GM23338 (cell line): Measurements from ENCODE around the gene FASN. TPM values are rescaled to one million over a fixed set of nuclear protein-coding genes. Genes with fewer than 3 reads are reported as not detected.

ENCODE experiments used
- ATAC-seq: fragments of 200-7000 bp; cut with Tn5 transposase; 3 replicates; pipeline ENCODE4 v1.9.1; 2020
- DNase-seq: peaks from one replicate; pipeline ENCODE4 v3.0.0-alpha.2; 2015; ENCODE audit warnings: low spot score
- H2AFZ ChIP-seq: fragments of 200-600 bp; sonication (generic); 2 replicates; pipeline ENCODE4 v1.8.0; 2016; ENCODE audit warnings: antibody characterized with exemption, mild to moderate bottlenecking, moderate library complexity
- H3F3A ChIP-seq: fragments of 200-600 bp; sonication (generic); replicated peaks from 2 replicates; pipeline ENCODE4 v1.8.0; 2017; ENCODE audit warnings: antibody characterized with exemption, mixed run types, low read depth
- H3K27ac ChIP-seq: fragments of 200-600 bp; sonication (generic); 2 replicates; pipeline ENCODE4 v1.6.1; 2016; ENCODE audit warnings: low read depth
- H3K27me3 ChIP-seq: fragments of 200-600 bp; sonication (generic); 2 replicates; pipeline ENCODE4 v1.8.0; 2016; ENCODE audit warnings: mild to moderate bottlenecking, mixed run types, moderate library complexity; ENCODE audit not compliant: insufficient read depth
- H3K36me3 ChIP-seq: fragments of 200-600 bp; sonication (generic); 2 replicates; pipeline ENCODE4 v1.8.0; 2016; ENCODE audit warnings: mild to moderate bottlenecking; ENCODE audit not compliant: insufficient read depth
- H3K4me1 ChIP-seq: fragments of 200-600 bp; sonication (generic); 2 replicates; pipeline ENCODE4 v1.8.0; 2016; ENCODE audit warnings: mild to moderate bottlenecking, moderate library complexity; ENCODE audit not compliant: insufficient read depth
- H3K4me2 ChIP-seq: fragments of 200-600 bp; sonication (generic); 2 replicates; pipeline ENCODE4 v1.7.1; 2017; ENCODE audit warnings: mixed run types
- H3K4me3 ChIP-seq: fragments of 200-600 bp; sonication (generic); 2 replicates; pipeline ENCODE4 v1.6.1; 2016; ENCODE audit warnings: mixed run types
- H3K79me2 ChIP-seq: fragments of 200-600 bp; sonication (generic); replicated peaks from 2 replicates; pipeline ENCODE4 v1.8.0; 2017; ENCODE audit warnings: mild to moderate bottlenecking; ENCODE audit not compliant: insufficient read depth
- H3K9me2 ChIP-seq: fragments of 200-600 bp; sonication (generic); 2 replicates; pipeline ENCODE4 v1.8.0; 2017; ENCODE audit not compliant: insufficient read depth
- H4K20me1 ChIP-seq: fragments of 200-600 bp; sonication (generic); replicated peaks from 2 replicates; pipeline ENCODE4 v1.8.0; 2017; ENCODE audit warnings: mild to moderate bottlenecking; ENCODE audit not compliant: insufficient read depth
- H3K27ac Mint-ChIP-seq: 2 replicates; pipeline ENCODE4 v1.8.0; 2020; ENCODE audit warnings: inconsistent platforms, mild to moderate bottlenecking, moderate library complexity, mixed read lengths
- H3K27me3 Mint-ChIP-seq: 3 replicates; pipeline ENCODE4 v1.8.0; 2022; ENCODE audit warnings: low read depth, mild to moderate bottlenecking, moderate library complexity, mixed read lengths, inconsistent platforms; ENCODE audit not compliant: insufficient read depth, poor library complexity
- H3K36me3 Mint-ChIP-seq: 3 replicates; pipeline ENCODE4 v1.8.0; 2021; ENCODE audit warnings: low read depth, mild to moderate bottlenecking, inconsistent platforms, moderate library complexity, mixed read lengths
- H3K4me1 Mint-ChIP-seq: 3 replicates; pipeline ENCODE4 v1.8.0; 2020; ENCODE audit warnings: mild to moderate bottlenecking, inconsistent platforms, mixed read lengths
- H3K4me3 Mint-ChIP-seq: 3 replicates; pipeline ENCODE4 v1.8.0; 2021; ENCODE audit warnings: moderate library complexity, mild to moderate bottlenecking, inconsistent platforms, mixed read lengths
- H3K9me3 Mint-ChIP-seq: 3 replicates; pipeline ENCODE4 v1.8.0; 2020; ENCODE audit warnings: moderate library complexity, mild to moderate bottlenecking, inconsistent platforms, mixed read lengths
- CREB1 ChIP-seq: fragments of 250-450 bp; sonication (Bioruptor Pico); IDR thresholded peaks from 2 replicates; pipeline ENCODE4 v1.5.0; 2020; ENCODE audit warnings: low read depth, mild to moderate bottlenecking, moderate library complexity
- EZH2 ChIP-seq: fragments of 200-600 bp; sonication (generic); IDR thresholded peaks from one replicate; pipeline ENCODE4 v1.8.0; 2017; ENCODE audit warnings: antibody characterized with exemption, mild to moderate bottlenecking, low read depth; ENCODE audit not compliant: unreplicated experiment
- EZH2phosphoT487 ChIP-seq: fragments of 200-600 bp; sonication (generic); IDR thresholded peaks from one replicate; pipeline ENCODE4 v1.8.1; 2018; ENCODE audit warnings: antibody characterized with exemption; ENCODE audit not compliant: unreplicated experiment
- JUNB ChIP-seq: IDR thresholded peaks from one replicate; pipeline ENCODE4 v1.6.1; 2016; ENCODE audit warnings: antibody characterized with exemption; ENCODE audit not compliant: unreplicated experiment
- NANOG ChIP-seq: IDR thresholded peaks from 2 replicates; pipeline ENCODE4 v1.6.1; 2016; ENCODE audit warnings: antibody characterized with exemption, borderline replicate concordance
- POLR2AphosphoS5 ChIP-seq: IDR thresholded peaks from 2 replicates; pipeline ENCODE4 v1.6.1; 2016; ENCODE audit warnings: antibody characterized with exemption, low read depth
- STAT1 ChIP-seq: IDR thresholded peaks from one replicate; pipeline ENCODE4 v1.6.1; 2016; ENCODE audit warnings: antibody characterized with exemption; ENCODE audit not compliant: unreplicated experiment
- ZNF114 ChIP-seq: fragments of 250-450 bp; sonication (Bioruptor Pico); IDR thresholded peaks from 2 replicates; pipeline ENCODE4 v1.5.0; 2020; ENCODE audit warnings: mild to moderate bottlenecking, moderate library complexity
- ZNF331 ChIP-seq: fragments of 250-450 bp; sonication (Bioruptor Pico); IDR thresholded peaks from 2 replicates; pipeline ENCODE4 v1.5.0; 2020; ENCODE audit warnings: low read depth, mild to moderate bottlenecking, moderate library complexity
- polyA plus RNA-seq: library from polyadenylated mRNA; unstranded; fragments of >200 nt; fragmentation: Nextera tagmentation; extraction: Ambion mirVana; gene quantifications from 2 replicates; pipeline ENCODE4 v1.2.1, GENCODE V29; 2016
- total RNA-seq: library from RNA; depleted of rRNA; stranded (reverse); fragments of >200 nt; shearing (Covaris generic); gene quantifications from 2 replicates; pipeline ENCODE4 v1.2.3, GENCODE V29; 2014
- TF ChIP-seq, protein P1 (sequence below): IDR thresholded peaks from 2 replicates; pipeline ENCODE4 v1.6.1; 2016; ENCODE audit warnings: antibody characterized with exemption
- TF ChIP-seq, protein P2 (sequence below): IDR thresholded peaks from one replicate; pipeline ENCODE4 v1.6.1; 2018; ENCODE audit warnings: antibody characterized with exemption; ENCODE audit not compliant: unreplicated experiment
- TF ChIP-seq, protein P3 (sequence below), 2 experiments: fragments of 200-600 bp in 1 of 2; sonication (generic) in 1 of 2; conservative IDR thresholded peaks; 2 replicates each; pipeline versions ENCODE4 v1.5.1 to v1.6.1; 2016 to 2017; ENCODE audit warnings: antibody characterized with exemption in 2 of 2, low read depth in 2 of 2, mild to moderate bottlenecking in 2 of 2, moderate library complexity in 1 of 2
- TF ChIP-seq, protein P4 (sequence below): fragments of 250-450 bp; sonication (Bioruptor Pico); IDR thresholded peaks from 2 replicates; pipeline ENCODE4 v1.5.0; 2020; ENCODE audit warnings: mild to moderate bottlenecking, moderate library complexity

The FASN gene
- total and polyA plus RNA-seq, 2 experiments from 2014 or later: 120 to 849 TPM

DNA sequence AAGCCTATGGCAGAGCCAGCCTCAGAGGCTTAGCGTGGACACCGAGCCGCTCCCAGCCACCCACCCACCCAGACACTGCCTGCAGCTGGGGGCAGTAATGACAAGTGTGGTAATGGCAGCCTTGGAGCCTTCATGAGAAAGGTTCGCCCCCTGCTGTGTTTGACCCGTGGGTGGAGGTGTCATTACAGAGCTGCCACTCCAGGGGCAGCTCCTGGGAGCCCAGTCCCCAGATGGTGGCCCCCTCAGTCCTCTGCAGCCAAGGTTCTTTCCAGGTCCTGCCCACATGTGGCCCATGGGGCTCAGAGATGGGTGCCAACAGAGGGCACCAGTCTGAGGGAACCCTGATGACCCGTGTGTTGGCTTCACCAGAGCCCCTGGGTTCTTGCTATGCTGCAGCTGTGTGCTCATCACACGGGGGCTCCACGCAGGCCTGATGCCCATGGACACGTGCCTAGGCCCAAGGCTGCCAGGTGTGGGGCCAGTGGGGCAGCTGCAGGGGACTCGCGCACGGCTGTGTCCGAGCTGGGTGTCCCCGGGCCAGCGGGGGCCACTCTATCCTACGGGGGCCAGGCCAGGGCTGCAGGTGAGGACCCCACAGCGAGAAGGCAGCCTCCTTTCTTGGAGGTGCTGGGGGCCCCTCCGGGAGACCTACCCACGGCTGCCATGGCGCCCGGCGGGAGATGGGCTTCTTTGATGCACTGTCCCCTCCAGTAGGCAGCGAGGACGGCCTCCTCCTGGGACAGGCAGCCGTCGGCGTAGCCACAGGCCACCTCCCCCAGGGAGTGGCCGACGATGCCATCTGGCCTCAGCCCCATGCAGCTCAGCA lies 8.1 kb downstream of the FASN start:
- Histone ChIP-seq H3K4me2 (no peak overlapping the region), H4K20me1 (peaks cover 22% of the 10 kb centered on the region), H3K79me2 (peaks cover 11% of the 10 kb centered on the region; the same call in 1 of the 2 replicates), H3K4me3 (no peak overlapping the region), H2AFZ (no peak overlapping the region), H3K27me3 (no peaks in the 10 kb centered on the region), H3F3A (0 out of 2 replicates have a peak, but pooled peaks cover 16% of the 10 kb centered on the region), H3K36me3 (peaks cover 13% of the 10 kb centered on the region; the same call in 1 of the 2 replicates), H3K4me1 (no peaks in the 10 kb centered on the region), H3K9me2 (no peaks in the 10 kb centered on the region), H3K27ac (no peak overlapping the region)
- TF ChIP-seq CREB1 (CRISPR knock-in tag) (no peak), NANOG (no peak), POLR2AphosphoS5 (no peak), EZH2 (no peak), EZH2phosphoT487 (no peak), ZNF331 (CRISPR knock-in tag) (no peak), STAT1 (no peak), ZNF114 (no peak), JUNB (no peak)
- TF ChIP-seq, protein P1, sequence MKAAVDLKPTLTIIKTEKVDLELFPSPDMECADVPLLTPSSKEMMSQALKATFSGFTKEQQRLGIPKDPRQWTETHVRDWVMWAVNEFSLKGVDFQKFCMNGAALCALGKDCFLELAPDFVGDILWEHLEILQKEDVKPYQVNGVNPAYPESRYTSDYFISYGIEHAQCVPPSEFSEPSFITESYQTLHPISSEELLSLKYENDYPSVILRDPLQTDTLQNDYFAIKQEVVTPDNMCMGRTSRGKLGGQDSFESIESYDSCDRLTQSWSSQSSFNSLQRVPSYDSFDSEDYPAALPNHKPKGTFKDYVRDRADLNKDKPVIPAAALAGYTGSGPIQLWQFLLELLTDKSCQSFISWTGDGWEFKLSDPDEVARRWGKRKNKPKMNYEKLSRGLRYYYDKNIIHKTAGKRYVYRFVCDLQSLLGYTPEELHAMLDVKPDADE: no peak
- TF ChIP-seq, protein P2, sequence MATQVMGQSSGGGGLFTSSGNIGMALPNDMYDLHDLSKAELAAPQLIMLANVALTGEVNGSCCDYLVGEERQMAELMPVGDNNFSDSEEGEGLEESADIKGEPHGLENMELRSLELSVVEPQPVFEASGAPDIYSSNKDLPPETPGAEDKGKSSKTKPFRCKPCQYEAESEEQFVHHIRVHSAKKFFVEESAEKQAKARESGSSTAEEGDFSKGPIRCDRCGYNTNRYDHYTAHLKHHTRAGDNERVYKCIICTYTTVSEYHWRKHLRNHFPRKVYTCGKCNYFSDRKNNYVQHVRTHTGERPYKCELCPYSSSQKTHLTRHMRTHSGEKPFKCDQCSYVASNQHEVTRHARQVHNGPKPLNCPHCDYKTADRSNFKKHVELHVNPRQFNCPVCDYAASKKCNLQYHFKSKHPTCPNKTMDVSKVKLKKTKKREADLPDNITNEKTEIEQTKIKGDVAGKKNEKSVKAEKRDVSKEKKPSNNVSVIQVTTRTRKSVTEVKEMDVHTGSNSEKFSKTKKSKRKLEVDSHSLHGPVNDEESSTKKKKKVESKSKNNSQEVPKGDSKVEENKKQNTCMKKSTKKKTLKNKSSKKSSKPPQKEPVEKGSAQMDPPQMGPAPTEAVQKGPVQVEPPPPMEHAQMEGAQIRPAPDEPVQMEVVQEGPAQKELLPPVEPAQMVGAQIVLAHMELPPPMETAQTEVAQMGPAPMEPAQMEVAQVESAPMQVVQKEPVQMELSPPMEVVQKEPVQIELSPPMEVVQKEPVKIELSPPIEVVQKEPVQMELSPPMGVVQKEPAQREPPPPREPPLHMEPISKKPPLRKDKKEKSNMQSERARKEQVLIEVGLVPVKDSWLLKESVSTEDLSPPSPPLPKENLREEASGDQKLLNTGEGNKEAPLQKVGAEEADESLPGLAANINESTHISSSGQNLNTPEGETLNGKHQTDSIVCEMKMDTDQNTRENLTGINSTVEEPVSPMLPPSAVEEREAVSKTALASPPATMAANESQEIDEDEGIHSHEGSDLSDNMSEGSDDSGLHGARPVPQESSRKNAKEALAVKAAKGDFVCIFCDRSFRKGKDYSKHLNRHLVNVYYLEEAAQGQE: no peak
- TF ChIP-seq, protein P3, sequence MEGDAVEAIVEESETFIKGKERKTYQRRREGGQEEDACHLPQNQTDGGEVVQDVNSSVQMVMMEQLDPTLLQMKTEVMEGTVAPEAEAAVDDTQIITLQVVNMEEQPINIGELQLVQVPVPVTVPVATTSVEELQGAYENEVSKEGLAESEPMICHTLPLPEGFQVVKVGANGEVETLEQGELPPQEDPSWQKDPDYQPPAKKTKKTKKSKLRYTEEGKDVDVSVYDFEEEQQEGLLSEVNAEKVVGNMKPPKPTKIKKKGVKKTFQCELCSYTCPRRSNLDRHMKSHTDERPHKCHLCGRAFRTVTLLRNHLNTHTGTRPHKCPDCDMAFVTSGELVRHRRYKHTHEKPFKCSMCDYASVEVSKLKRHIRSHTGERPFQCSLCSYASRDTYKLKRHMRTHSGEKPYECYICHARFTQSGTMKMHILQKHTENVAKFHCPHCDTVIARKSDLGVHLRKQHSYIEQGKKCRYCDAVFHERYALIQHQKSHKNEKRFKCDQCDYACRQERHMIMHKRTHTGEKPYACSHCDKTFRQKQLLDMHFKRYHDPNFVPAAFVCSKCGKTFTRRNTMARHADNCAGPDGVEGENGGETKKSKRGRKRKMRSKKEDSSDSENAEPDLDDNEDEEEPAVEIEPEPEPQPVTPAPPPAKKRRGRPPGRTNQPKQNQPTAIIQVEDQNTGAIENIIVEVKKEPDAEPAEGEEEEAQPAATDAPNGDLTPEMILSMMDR (conservative IDR thresholded peaks at IDR 0.05; ENCODE audit: low read depth in 2 of 2): no peak
- TF ChIP-seq, protein P4, sequence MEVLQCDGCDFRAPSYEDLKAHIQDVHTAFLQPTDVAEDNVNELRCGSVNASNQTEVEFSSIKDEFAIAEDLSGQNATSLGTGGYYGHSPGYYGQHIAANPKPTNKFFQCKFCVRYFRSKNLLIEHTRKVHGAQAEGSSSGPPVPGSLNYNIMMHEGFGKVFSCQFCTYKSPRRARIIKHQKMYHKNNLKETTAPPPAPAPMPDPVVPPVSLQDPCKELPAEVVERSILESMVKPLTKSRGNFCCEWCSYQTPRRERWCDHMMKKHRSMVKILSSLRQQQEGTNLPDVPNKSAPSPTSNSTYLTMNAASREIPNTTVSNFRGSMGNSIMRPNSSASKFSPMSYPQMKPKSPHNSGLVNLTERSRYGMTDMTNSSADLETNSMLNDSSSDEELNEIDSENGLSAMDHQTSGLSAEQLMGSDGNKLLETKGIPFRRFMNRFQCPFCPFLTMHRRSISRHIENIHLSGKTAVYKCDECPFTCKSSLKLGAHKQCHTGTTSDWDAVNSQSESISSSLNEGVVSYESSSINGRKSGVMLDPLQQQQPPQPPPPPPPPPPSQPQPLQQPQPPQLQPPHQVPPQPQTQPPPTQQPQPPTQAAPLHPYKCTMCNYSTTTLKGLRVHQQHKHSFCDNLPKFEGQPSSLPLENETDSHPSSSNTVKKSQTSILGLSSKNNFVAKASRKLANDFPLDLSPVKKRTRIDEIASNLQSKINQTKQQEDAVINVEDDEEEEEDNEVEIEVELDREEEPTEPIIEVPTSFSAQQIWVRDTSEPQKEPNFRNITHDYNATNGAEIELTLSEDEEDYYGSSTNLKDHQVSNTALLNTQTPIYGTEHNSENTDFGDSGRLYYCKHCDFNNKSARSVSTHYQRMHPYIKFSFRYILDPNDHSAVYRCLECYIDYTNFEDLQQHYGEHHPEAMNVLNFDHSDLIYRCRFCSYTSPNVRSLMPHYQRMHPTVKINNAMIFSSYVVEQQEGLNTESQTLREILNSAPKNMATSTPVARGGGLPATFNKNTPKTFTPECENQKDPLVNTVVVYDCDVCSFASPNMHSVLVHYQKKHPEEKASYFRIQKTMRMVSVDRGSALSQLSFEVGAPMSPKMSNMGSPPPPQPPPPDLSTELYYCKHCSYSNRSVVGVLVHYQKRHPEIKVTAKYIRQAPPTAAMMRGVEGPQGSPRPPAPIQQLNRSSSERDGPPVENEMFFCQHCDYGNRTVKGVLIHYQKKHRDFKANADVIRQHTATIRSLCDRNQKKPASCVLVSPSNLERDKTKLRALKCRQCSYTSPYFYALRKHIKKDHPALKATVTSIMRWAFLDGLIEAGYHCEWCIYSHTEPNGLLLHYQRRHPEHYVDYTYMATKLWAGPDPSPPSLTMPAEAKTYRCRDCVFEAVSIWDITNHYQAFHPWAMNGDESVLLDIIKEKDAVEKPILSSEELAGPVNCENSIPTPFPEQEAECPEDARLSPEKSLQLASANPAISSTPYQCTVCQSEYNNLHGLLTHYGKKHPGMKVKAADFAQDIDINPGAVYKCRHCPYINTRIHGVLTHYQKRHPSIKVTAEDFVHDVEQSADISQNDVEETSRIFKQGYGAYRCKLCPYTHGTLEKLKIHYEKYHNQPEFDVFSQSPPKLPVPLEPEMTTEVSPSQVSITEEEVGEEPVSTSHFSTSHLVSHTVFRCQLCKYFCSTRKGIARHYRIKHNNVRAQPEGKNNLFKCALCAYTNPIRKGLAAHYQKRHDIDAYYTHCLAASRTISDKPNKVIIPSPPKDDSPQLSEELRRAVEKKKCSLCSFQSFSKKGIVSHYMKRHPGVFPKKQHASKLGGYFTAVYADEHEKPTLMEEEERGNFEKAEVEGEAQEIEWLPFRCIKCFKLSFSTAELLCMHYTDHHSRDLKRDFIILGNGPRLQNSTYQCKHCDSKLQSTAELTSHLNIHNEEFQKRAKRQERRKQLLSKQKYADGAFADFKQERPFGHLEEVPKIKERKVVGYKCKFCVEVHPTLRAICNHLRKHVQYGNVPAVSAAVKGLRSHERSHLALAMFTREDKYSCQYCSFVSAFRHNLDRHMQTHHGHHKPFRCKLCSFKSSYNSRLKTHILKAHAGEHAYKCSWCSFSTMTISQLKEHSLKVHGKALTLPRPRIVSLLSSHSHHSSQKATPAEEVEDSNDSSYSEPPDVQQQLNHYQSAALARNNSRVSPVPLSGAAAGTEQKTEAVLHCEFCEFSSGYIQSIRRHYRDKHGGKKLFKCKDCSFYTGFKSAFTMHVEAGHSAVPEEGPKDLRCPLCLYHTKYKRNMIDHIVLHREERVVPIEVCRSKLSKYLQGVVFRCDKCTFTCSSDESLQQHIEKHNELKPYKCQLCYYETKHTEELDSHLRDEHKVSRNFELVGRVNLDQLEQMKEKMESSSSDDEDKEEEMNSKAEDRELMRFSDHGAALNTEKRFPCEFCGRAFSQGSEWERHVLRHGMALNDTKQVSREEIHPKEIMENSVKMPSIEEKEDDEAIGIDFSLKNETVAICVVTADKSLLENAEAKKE (CRISPR knock-in tag): no peak
- peaks cover 52% of the 10 kb centered on the region; the same call in 2 of the 3 replicates for H3K36me3 Mint-ChIP-seq
- no peaks in the 10 kb centered on the region for H3K4me1 Mint-ChIP-seq
- DNase-seq (no peak), ATAC-seq (no peak)
- no peaks in the 10 kb centered on the region for H3K9me3 Mint-ChIP-seq
- peaks cover 9% of the 10 kb centered on the region for H3K27me3 Mint-ChIP-seq
- no peak overlapping the region for H3K27ac Mint-ChIP-seq
- H3K4me3 Mint-ChIP-seq: no peak overlapping the region
